Kidney (tissue), 14 donors: ENCODE data around the gene SCAF1. TPM values are rescaled to one million over a fixed set of nuclear protein-coding genes. Genes with fewer than 3 reads are reported as not detected.

Experiments used
- DNase-seq, 5 donors: peaks; one replicate each; pipeline ENCODE4 v3.0.0-alpha.2; 2013 to 2020
- FAIRE-seq: peaks from 2 replicates; lab custom pipeline; 2012; peaks lifted over from hg19 to GRCh38; lab: Jason Lieb, UNC
- H3K27ac ChIP-seq, 2 donors: one replicate each; pipeline ENCODE4 v1.7.0; 2013; ENCODE audit warnings: low read depth in 2 of 2, low read length in 2 of 2, inconsistent platforms in 1 of 2
- H3K27me3 ChIP-seq: one replicate; pipeline ENCODE4 v1.7.1; 2013; ENCODE audit warnings: low read length, inconsistent platforms; ENCODE audit not compliant: control insufficient read depth, insufficient read depth
- H3K36me3 ChIP-seq, 3 donors: one replicate each; pipeline versions ENCODE4 v1.7.0 to v1.7.1; 2013; ENCODE audit warnings: low read length in 3 of 3, control low read depth in 1 of 3, inconsistent platforms in 1 of 3; ENCODE audit not compliant: insufficient read depth in 3 of 3, control insufficient read depth in 2 of 3
- H3K4me1 ChIP-seq, 3 donors: one replicate each; pipeline versions ENCODE4 v1.7.0 to v1.7.1; 2013; ENCODE audit warnings: low read length in 3 of 3, inconsistent platforms in 1 of 3, low read depth in 1 of 3; ENCODE audit not compliant: control insufficient read depth in 2 of 3, insufficient read depth in 2 of 3
- H3K4me3 ChIP-seq, 3 donors: one replicate each; pipeline versions ENCODE4 v1.7.0 to v1.8.1; 2013; ENCODE audit warnings: low read length in 3 of 3, control low read depth in 1 of 3, inconsistent platforms in 1 of 3
- H3K9ac ChIP-seq, 3 donors: one replicate each; pipeline versions ENCODE4 v1.7.0 to v1.7.1; 2013; ENCODE audit warnings: low read length in 3 of 3, control low read depth in 1 of 3, inconsistent platforms in 1 of 3
- H3K9me3 ChIP-seq, 3 donors: one replicate each; pipeline versions ENCODE4 v1.7.0 to v1.7.1; 2013; ENCODE audit warnings: low read length in 3 of 3, control low read depth in 1 of 3, inconsistent platforms in 1 of 3; ENCODE audit not compliant: control insufficient read depth in 2 of 3, insufficient read depth in 1 of 3
- CTCF ChIP-seq: IDR thresholded peaks from 3 replicates; pipeline ENCODE4 v1.5.1; 2012; ENCODE audit warnings: mild to moderate bottlenecking, moderate library complexity, borderline replicate concordance; ENCODE audit not compliant: insufficient read depth; ENCODE audit errors: extremely low read depth
- intact Hi-C: fragments of 100-400 bp; cut with DNase I; formaldehyde crosslinking; loops from one replicate; pipeline ENCODE4 v1.11.1; 2022
- polyA plus RNA-seq: library from polyadenylated mRNA; stranded (reverse); fragments of 350-450 nt; fragmentation: Illumina TruSeq; extraction: RNeasy Lipid Tissue Mini Kit (QIAGEN cat#74804); gene quantifications from one replicate; pipeline ENCODE4 v1.2.3, GENCODE V29; 2014; ENCODE audit warnings: low read depth, low replicate concordance; ENCODE audit not compliant: insufficient read depth
- total RNA-seq: library from RNA; stranded (reverse); fragmentation: NEBNext Ultra II Directional; extraction: Animal tissue kit (Norgen Biotek cat#: 25700); gene quantifications from one replicate; pipeline ENCODE4 v1.2.1, GENCODE V29; 2021
- donor health status: control.
- donor health status: control.
- donor health status: control.
- donor health status: control.
- donor health status: control.
- donor health status: DM: yes; HTN: yes; CAD: no.
- donor health status: Normal renal cell carcinoma (clear cell type).

The SCAF1 gene
- total and polyA plus RNA-seq, 2 donors from 2014 or later = 18.1 to 69.0 TPM

- DNase-seq (peak in 1 of 5 donors; percentile 66), FAIRE-seq (no peak)
- intact Hi-C loops = no loop called here
- Histone ChIP-seq H3K9me3 (no peaks in the 10 kb centered on the region), H3K4me3 (no peak overlapping the region), H3K27ac (no peak overlapping the region), H3K4me1 (peaks cover 0 to 17% (median 6%) of the 10 kb centered on the region in 3 donors), H3K27me3 (no peaks in the 10 kb centered on the region), H3K36me3 (peaks cover 0 to 14% (median 12%) of the 10 kb centered on the region in 3 donors), H3K9ac (no peak overlapping the region)
- TF ChIP-seq CTCF = no peak
Measured at GRCh38 chr19:49678985-49679770, 37.2 kb downstream of the SCAF1 start.

DNA sequence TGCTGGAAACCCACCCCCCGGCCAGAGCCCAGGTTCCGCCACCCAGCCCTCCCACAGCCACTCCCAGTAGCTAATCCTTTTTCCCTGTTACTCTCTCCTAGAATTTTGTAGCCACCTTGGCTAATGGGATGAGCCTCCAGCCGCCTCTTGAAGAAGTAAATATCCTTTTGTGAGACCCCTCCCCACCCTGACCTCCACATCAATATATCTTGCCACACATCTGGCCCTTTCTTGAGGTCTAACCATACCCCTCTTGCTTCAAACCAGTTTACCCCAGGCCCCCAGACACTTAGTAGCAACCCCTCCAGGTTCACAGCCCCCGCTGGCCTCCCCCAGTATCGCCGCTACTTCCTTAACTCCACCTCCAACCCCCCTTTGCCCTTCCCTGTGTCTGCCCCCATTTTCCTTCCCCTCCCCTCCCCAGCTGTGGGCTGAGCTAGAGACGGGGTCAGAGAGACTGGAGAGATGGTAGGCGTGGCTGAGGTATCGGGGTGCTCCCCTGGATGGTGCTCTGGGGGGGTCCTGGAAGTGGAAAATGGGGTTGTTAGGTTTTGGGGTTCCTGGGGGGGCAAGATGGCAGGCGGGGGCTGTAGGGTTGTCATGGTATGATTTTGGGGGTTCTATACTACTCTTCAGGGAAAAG, 37.9 kb downstream of the SCAF1 start:
- H3K9ac ChIP-seq = peak overlapping the region in 1 of 3 donors; percentile 10
- no peak overlapping the region for H3K27ac ChIP-seq
- intact Hi-C loops = no loop called here

GRCh38 chr19:49680421-49681351, 38.7 kb downstream of the SCAF1 start:
- TF ChIP-seq CTCF = peak; percentile 99
- H3K4me1 ChIP-seq = peaks cover 0 to 17% (median 6%) of the 10 kb centered on the region in 3 donors
- peaks cover 0 to 18% (median 15%) of the 10 kb centered on the region in 3 donors for H3K36me3 ChIP-seq
- no peak overlapping the region for H3K27ac ChIP-seq
- H3K27me3 ChIP-seq = no peaks in the 10 kb centered on the region
- DNase-seq (peak; percentile 95 to 98 (median 97)), FAIRE-seq (no peak)
- H3K4me3 ChIP-seq = no peak overlapping the region
- H3K9me3 ChIP-seq = no peaks in the 10 kb centered on the region
- intact Hi-C loops = no loop called here
- peak overlapping the region in 1 of 3 donors; percentile 10 for H3K9ac ChIP-seq

More for the DNA sequence above, 37.9 kb downstream of the SCAF1 start:
- Histone ChIP-seq H3K27me3 (no peaks in the 10 kb centered on the region), H3K9me3 (no peaks in the 10 kb centered on the region), H3K4me1 (peaks cover 0 to 17% (median 6%) of the 10 kb centered on the region in 3 donors), H3K4me3 (no peak overlapping the region), H3K36me3 (peaks cover 0 to 15% (median 13%) of the 10 kb centered on the region in 3 donors)
- DNase-seq (peak in 2 of 5 donors; percentile 35 to 76), FAIRE-seq (no peak)
- no peak for TF ChIP-seq CTCF
